HEK293 (cell line): ENCODE results near the gene DDAH1.

ENCODE experiments used
- BCL6B ChIP-seq: fragments of 450-650 bp; formaldehyde crosslinking; IDR thresholded peaks from 2 replicates; pipeline ENCODE4 v1.5.1; 2017; ENCODE audit warnings: missing biosample characterization, missing genetic modification characterization
- EGR2 ChIP-seq: fragments of 450-650 bp; formaldehyde crosslinking; IDR thresholded peaks from 2 replicates; pipeline ENCODE4 v1.5.1; 2016; ENCODE audit warnings: low read depth, missing biosample characterization, missing genetic modification characterization
- FEZF1 ChIP-seq: fragments of 450-650 bp; formaldehyde crosslinking; IDR thresholded peaks from 2 replicates; pipeline ENCODE4 v1.5.1; 2016; ENCODE audit warnings: missing biosample characterization, missing genetic modification characterization
- GLI2 ChIP-seq: fragments of 450-650 bp; formaldehyde crosslinking; IDR thresholded peaks from 2 replicates; pipeline ENCODE4; 2017; ENCODE audit warnings: missing biosample characterization, missing genetic modification characterization, low read depth, borderline replicate concordance
- GLI4 ChIP-seq: fragments of 450-650 bp; formaldehyde crosslinking; IDR thresholded peaks from 2 replicates; pipeline ENCODE4 v1.5.1; 2016; ENCODE audit warnings: missing biosample characterization, missing genetic modification characterization
- GLIS1 ChIP-seq: fragments of 450-650 bp; formaldehyde crosslinking; IDR thresholded peaks from 2 replicates; pipeline ENCODE4 v1.5.1; 2016; ENCODE audit warnings: missing biosample characterization, missing genetic modification characterization
- HOXA7 ChIP-seq: sonication (generic); formaldehyde crosslinking; IDR thresholded peaks from 2 replicates; pipeline ENCODE4 v1.8.1; 2022; ENCODE audit warnings: missing genetic modification reagents, borderline replicate concordance
- HOXD13 ChIP-seq: sonication (generic); formaldehyde crosslinking; IDR thresholded peaks from 2 replicates; pipeline ENCODE4 v1.8.0; 2022; ENCODE audit warnings: missing genetic modification reagents, borderline replicate concordance
- PBX3 ChIP-seq: sonication (generic); formaldehyde crosslinking; IDR thresholded peaks from 2 replicates; pipeline ENCODE4 v1.8.1; 2022; ENCODE audit warnings: mild to moderate bottlenecking, moderate library complexity, missing genetic modification reagents
- YY1 ChIP-seq: fragments of 450-650 bp; formaldehyde crosslinking; IDR thresholded peaks from 2 replicates; pipeline ENCODE4 v1.5.1; 2018; ENCODE audit warnings: missing biosample characterization, missing genetic modification characterization
- ZBTB49 ChIP-seq: fragments of 450-650 bp; formaldehyde crosslinking; IDR thresholded peaks from 2 replicates; pipeline ENCODE4 v1.5.1; 2016; ENCODE audit warnings: missing biosample characterization, missing genetic modification characterization, low read depth
- ZNF114 ChIP-seq: fragments of 450-650 bp; formaldehyde crosslinking; IDR thresholded peaks from 2 replicates; pipeline ENCODE4 v1.5.0; 2017; ENCODE audit warnings: missing biosample characterization, missing genetic modification characterization
- ZNF16 ChIP-seq: fragments of 450-650 bp; formaldehyde crosslinking; IDR thresholded peaks from 2 replicates; pipeline ENCODE4 v1.5.1; 2016; ENCODE audit warnings: low read depth, missing biosample characterization, missing genetic modification characterization
- ZNF169 ChIP-seq: fragments of 450-650 bp; formaldehyde crosslinking; IDR thresholded peaks from 2 replicates; pipeline ENCODE4 v1.5.1; 2016; ENCODE audit warnings: missing biosample characterization, missing genetic modification characterization
- ZNF2 ChIP-seq: fragments of 450-650 bp; formaldehyde crosslinking; IDR thresholded peaks from 2 replicates; pipeline ENCODE4 v1.5.1; 2016; ENCODE audit warnings: missing biosample characterization, missing genetic modification characterization
- ZNF223 ChIP-seq: fragments of 450-650 bp; formaldehyde crosslinking; IDR thresholded peaks from 2 replicates; pipeline ENCODE4 v1.5.1; 2016; ENCODE audit warnings: missing biosample characterization, missing genetic modification characterization
- ZNF23 ChIP-seq: fragments of 450-650 bp; formaldehyde crosslinking; IDR thresholded peaks from 2 replicates; pipeline ENCODE4 v1.5.1; 2016; ENCODE audit warnings: missing biosample characterization, missing genetic modification characterization, borderline replicate concordance
- ZNF248 ChIP-seq: fragments of 450-650 bp; formaldehyde crosslinking; IDR thresholded peaks from 2 replicates; pipeline ENCODE4 v1.5.1; 2017; ENCODE audit warnings: missing biosample characterization, missing genetic modification characterization
- ZNF292 ChIP-seq: fragments of 450-650 bp; formaldehyde crosslinking; IDR thresholded peaks from 2 replicates; pipeline ENCODE4 v1.5.1; 2016; ENCODE audit warnings: low read depth, missing biosample characterization, missing genetic modification characterization, borderline replicate concordance
- ZNF324 ChIP-seq: fragments of 450-650 bp; formaldehyde crosslinking; IDR thresholded peaks from 2 replicates; pipeline ENCODE4 v1.5.1; 2016; ENCODE audit warnings: missing biosample characterization, missing genetic modification characterization
- ZNF426 ChIP-seq: fragments of 450-650 bp; formaldehyde crosslinking; IDR thresholded peaks from 2 replicates; pipeline ENCODE4 v1.5.1; 2017; ENCODE audit warnings: missing biosample characterization, missing genetic modification characterization, mild to moderate bottlenecking, inconsistent platforms, moderate library complexity
- ZNF530 ChIP-seq: fragments of 450-650 bp; formaldehyde crosslinking; IDR thresholded peaks from 2 replicates; pipeline ENCODE4 v1.5.1; 2016; ENCODE audit warnings: low read depth, missing biosample characterization, missing genetic modification characterization
- ZNF548 ChIP-seq: fragments of 450-650 bp; formaldehyde crosslinking; IDR thresholded peaks from 2 replicates; pipeline ENCODE4 v1.5.1; 2016; ENCODE audit warnings: missing biosample characterization, missing genetic modification characterization
- ZNF560 ChIP-seq: fragments of 450-650 bp; formaldehyde crosslinking; IDR thresholded peaks from 2 replicates; pipeline ENCODE4 v1.5.1; 2017; ENCODE audit warnings: missing biosample characterization, missing genetic modification characterization, borderline replicate concordance
- ZNF571 ChIP-seq: fragments of 450-650 bp; formaldehyde crosslinking; IDR thresholded peaks from 2 replicates; pipeline ENCODE4 v1.5.0; 2017; ENCODE audit warnings: missing biosample characterization, missing genetic modification characterization
- ZNF600 ChIP-seq: fragments of 450-650 bp; formaldehyde crosslinking; IDR thresholded peaks from 2 replicates; pipeline ENCODE4 v1.5.1; 2016; ENCODE audit warnings: missing biosample characterization, missing genetic modification characterization
- ZNF621 ChIP-seq: fragments of 450-650 bp; formaldehyde crosslinking; IDR thresholded peaks from 2 replicates; pipeline ENCODE4 v1.5.1; 2017; ENCODE audit warnings: missing biosample characterization, missing genetic modification characterization
- ZNF664 ChIP-seq: fragments of 450-650 bp; formaldehyde crosslinking; IDR thresholded peaks from 2 replicates; pipeline ENCODE4 v1.5.1; 2016; ENCODE audit warnings: missing biosample characterization, missing genetic modification characterization
- ZNF747 ChIP-seq: fragments of 450-650 bp; formaldehyde crosslinking; IDR thresholded peaks from 2 replicates; pipeline ENCODE4 v1.5.1; 2016; ENCODE audit warnings: missing biosample characterization, missing genetic modification characterization
- ZNF830 ChIP-seq: fragments of 450-650 bp; IDR thresholded peaks from 2 replicates; pipeline ENCODE4 v1.5.0; 2018; ENCODE audit warnings: missing biosample characterization, missing genetic modification characterization, low read depth, mild to moderate bottlenecking, moderate library complexity
- ZNF843 ChIP-seq: fragments of 450-650 bp; formaldehyde crosslinking; IDR thresholded peaks from 2 replicates; pipeline ENCODE4 v1.5.1; 2016; ENCODE audit warnings: missing biosample characterization, missing genetic modification characterization
- ZSCAN18 ChIP-seq: fragments of 450-650 bp; formaldehyde crosslinking; IDR thresholded peaks from 2 replicates; pipeline ENCODE4 v1.5.1; 2016; ENCODE audit warnings: missing biosample characterization, missing genetic modification characterization
- ZSCAN23 ChIP-seq: fragments of 450-650 bp; formaldehyde crosslinking; IDR thresholded peaks from 2 replicates; pipeline ENCODE4 v1.5.1; 2016; ENCODE audit warnings: missing biosample characterization, missing genetic modification characterization
- TF ChIP-seq, protein P1 (sequence below): fragments of 450-650 bp; formaldehyde crosslinking; IDR thresholded peaks from 2 replicates; pipeline ENCODE4 v1.5.1; 2017; ENCODE audit warnings: missing biosample characterization, missing genetic modification characterization

Gene DDAH1

GRCh38 chr1:85297855-85298629 lies 166.9 kb downstream of the DDAH1 start (continued):
- no peak for TF ChIP-seq PBX3 (CRISPR knock-in tag)
- peak; percentile 85 for TF ChIP-seq EGR2
- TF ChIP-seq YY1 (tag by site-specific recombination) = no peak
- no peak for TF ChIP-seq ZNF426 (tag by site-specific recombination)
- TF ChIP-seq ZNF169 (tag by site-specific recombination) = no peak
- TF ChIP-seq ZNF571 (tag by site-specific recombination) = no peak
- TF ChIP-seq ZNF560 (tag by site-specific recombination) = no peak
- TF ChIP-seq ZNF324 (tag by site-specific recombination) = peak; percentile 92
- TF ChIP-seq ZNF114 (tag by site-specific recombination) = no peak
- TF ChIP-seq ZNF223 = no peak
- peak; percentile 78 for TF ChIP-seq ZNF664
- no peak for TF ChIP-seq ZNF830 (tag by site-specific recombination)
- TF ChIP-seq GLI2 = peak; percentile 90; the same call in 1 of the 2 replicates
- TF ChIP-seq HOXA7 (CRISPR knock-in tag) = no peak
- peak; percentile 92 for TF ChIP-seq ZNF2 (tag by site-specific recombination)
- no peak for TF ChIP-seq ZNF548 (tag by site-specific recombination)
- TF ChIP-seq ZNF292 (tag by site-specific recombination) = no peak
- TF ChIP-seq BCL6B = peak; percentile 100
- TF ChIP-seq FEZF1 (tag by site-specific recombination) = peak; percentile 96
- no peak for TF ChIP-seq GLI4 (tag by site-specific recombination)
- TF ChIP-seq ZNF747 (tag by site-specific recombination) = no peak
- no peak; the same call in 1 of the 2 replicates for TF ChIP-seq ZBTB49 (tag by site-specific recombination)
- TF ChIP-seq HOXD13 = peak; percentile 93
- TF ChIP-seq ZNF600 (tag by site-specific recombination) = peak; percentile 94
- no peak for TF ChIP-seq ZNF621 (tag by site-specific recombination)
- peak; percentile 78 for TF ChIP-seq GLIS1 (tag by site-specific recombination)
- peak; percentile 93 for TF ChIP-seq ZSCAN23 (tag by site-specific recombination)
- TF ChIP-seq ZNF530 = no peak
- no peak for TF ChIP-seq ZNF23 (tag by site-specific recombination)
- no peak for TF ChIP-seq ZNF248 (tag by site-specific recombination)
- TF ChIP-seq ZSCAN18 = no peak; the same call in 1 of the 2 replicates
- TF ChIP-seq ZNF843 = peak; percentile 99
- TF ChIP-seq, protein P1, sequence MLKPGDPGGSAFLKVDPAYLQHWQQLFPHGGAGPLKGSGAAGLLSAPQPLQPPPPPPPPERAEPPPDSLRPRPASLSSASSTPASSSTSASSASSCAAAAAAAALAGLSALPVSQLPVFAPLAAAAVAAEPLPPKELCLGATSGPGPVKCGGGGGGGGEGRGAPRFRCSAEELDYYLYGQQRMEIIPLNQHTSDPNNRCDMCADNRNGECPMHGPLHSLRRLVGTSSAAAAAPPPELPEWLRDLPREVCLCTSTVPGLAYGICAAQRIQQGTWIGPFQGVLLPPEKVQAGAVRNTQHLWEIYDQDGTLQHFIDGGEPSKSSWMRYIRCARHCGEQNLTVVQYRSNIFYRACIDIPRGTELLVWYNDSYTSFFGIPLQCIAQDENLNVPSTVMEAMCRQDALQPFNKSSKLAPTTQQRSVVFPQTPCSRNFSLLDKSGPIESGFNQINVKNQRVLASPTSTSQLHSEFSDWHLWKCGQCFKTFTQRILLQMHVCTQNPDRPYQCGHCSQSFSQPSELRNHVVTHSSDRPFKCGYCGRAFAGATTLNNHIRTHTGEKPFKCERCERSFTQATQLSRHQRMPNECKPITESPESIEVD (tag by site-specific recombination) = peak; percentile 99
- no peak for TF ChIP-seq ZNF16
